Fibroblast of skin of scalp (primary cell): ENCODE data around the gene YRDC. TPM values are rescaled to one million over a fixed set of nuclear protein-coding genes. Genes with fewer than 3 reads are reported as not detected.
A peak's percentile ranks its signal among the peaks of the same experiment; 100 is the strongest.

ENCODE experiments used
- DNase-seq: peaks from one replicate; pipeline ENCODE4 v3.0.0-alpha.2; 2013
- polyA plus RNA-seq, 2 experiments: library from polyadenylated mRNA; unstranded; fragments of 120-200 nt; gene quantifications; one replicate each; pipeline ENCODE4 v1.2.1, GENCODE V29; 2013; ENCODE audit not compliant: insufficient read length in 2 of 2

Gene YRDC
- polyA plus RNA-seq (2013, experiment 1 of 2; ENCODE audit: insufficient read length), result 18.0 TPM
- polyA plus RNA-seq (2013, experiment 2 of 2; ENCODE audit: insufficient read length), result 17.2 TPM

GRCh38 chr1:37807555-37808368, at the start of gene YRDC, which contains the start of gene C1orf122:
Gene YRDC (minus strand): TSS chr1:37808208. CDS start chr1:37808180, 28 bp downstream.
Gene C1orf122 (plus strand): TSS chr1:37807790. CDS start chr1:37808405, 615 bp downstream.
- DNase-seq, result peak; percentile 95

GRCh38 chr1:37854406-37854805, 46.4 kb upstream of the YRDC start:
- DNase-seq, result no peak

- DNase-seq, result no peak
Observed at GRCh38 chr1:37853157-37853556, 45.1 kb upstream of the YRDC start.

GRCh38 chr1:37851782-37852210, 43.8 kb upstream of the YRDC start:
- DNase-seq, result no peak

- DNase-seq, result no peak
Observed at GRCh38 chr1:37851262-37851661, 43.3 kb upstream of the YRDC start.

GRCh38 chr1:37850352-37850955, 42.4 kb upstream of the YRDC start:
- no peak for DNase-seq

- no peak for DNase-seq
Observed at GRCh38 chr1:37849480-37849879, 41.5 kb upstream of the YRDC start.

- DNase-seq, result no peak
Observed at GRCh38 chr1:37846647-37847339, 38.8 kb upstream of the YRDC start.

GRCh38 chr1:37845786-37846185, 37.8 kb upstream of the YRDC start:
- DNase-seq, result no peak

GRCh38 chr1:37845049-37845646, 37.1 kb upstream of the YRDC start:
- no peak for DNase-seq

- no peak for DNase-seq
Observed at GRCh38 chr1:37844536-37844935, 36.5 kb upstream of the YRDC start.

GRCh38 chr1:37841652-37842051, 33.6 kb upstream of the YRDC start:
- DNase-seq, result no peak

- no peak for DNase-seq
Observed at GRCh38 chr1:37840711-37841110, 32.7 kb upstream of the YRDC start.

GRCh38 chr1:37839676-37840075, 31.7 kb upstream of the YRDC start:
- DNase-seq, result no peak

GRCh38 chr1:37836788-37837187, 28.8 kb upstream of the YRDC start:
- DNase-seq, result no peak

GRCh38 chr1:37831809-37832208, 23.8 kb upstream of the YRDC start:
- DNase-seq, result no peak

GRCh38 chr1:37831109-37831508, 23.1 kb upstream of the YRDC start:
- DNase-seq, result no peak

GRCh38 chr1:37828410-37829074, 20.5 kb upstream of the YRDC start:
- no peak for DNase-seq

GRCh38 chr1:37825506-37825905, 17.5 kb upstream of the YRDC start:
- no peak for DNase-seq

- no peak for DNase-seq
Observed at GRCh38 chr1:37824001-37824400, 16.0 kb upstream of the YRDC start.

GRCh38 chr1:37822906-37823815, 15.2 kb upstream of the YRDC start:
- no peak for DNase-seq
